T-helper 1 cell treated with Interleukin-12 subunit alpha and Interleukin-12 subunit beta and Interleukin-4 antibody, amounts not matched to agents 30 μg/mL and 1 μg/mL, for 36 hours (primary cell): Measurements from ENCODE around the gene TBC1D30.
"Not testable (repeated sequence)": the region's sequence is repeated elsewhere in the genome, so short reads cannot be mapped to it uniquely, and the experiment has no call there.

Experiments
- H3K27ac Mint-ChIP-seq: one replicate; pipeline ENCODE4 v1.8.0; 2021; ENCODE audit warnings: mild to moderate bottlenecking, mixed read lengths
- H3K27me3 Mint-ChIP-seq: one replicate; pipeline ENCODE4 v1.8.0; 2021; ENCODE audit warnings: low read depth, mixed read lengths
- H3K36me3 Mint-ChIP-seq: one replicate; pipeline ENCODE4 v1.8.0; 2021; ENCODE audit warnings: low read depth, mixed read lengths
- H3K4me1 Mint-ChIP-seq: one replicate; pipeline ENCODE4 v1.8.0; 2021; ENCODE audit warnings: low read depth, mixed read lengths
- H3K4me3 Mint-ChIP-seq: one replicate; pipeline ENCODE4 v1.8.0; 2021; ENCODE audit warnings: mild to moderate bottlenecking, moderate library complexity, mixed read lengths
- H3K9me3 Mint-ChIP-seq: one replicate; pipeline ENCODE4 v1.8.0; 2021; ENCODE audit warnings: mixed read lengths

The TBC1D30 gene, protein sequence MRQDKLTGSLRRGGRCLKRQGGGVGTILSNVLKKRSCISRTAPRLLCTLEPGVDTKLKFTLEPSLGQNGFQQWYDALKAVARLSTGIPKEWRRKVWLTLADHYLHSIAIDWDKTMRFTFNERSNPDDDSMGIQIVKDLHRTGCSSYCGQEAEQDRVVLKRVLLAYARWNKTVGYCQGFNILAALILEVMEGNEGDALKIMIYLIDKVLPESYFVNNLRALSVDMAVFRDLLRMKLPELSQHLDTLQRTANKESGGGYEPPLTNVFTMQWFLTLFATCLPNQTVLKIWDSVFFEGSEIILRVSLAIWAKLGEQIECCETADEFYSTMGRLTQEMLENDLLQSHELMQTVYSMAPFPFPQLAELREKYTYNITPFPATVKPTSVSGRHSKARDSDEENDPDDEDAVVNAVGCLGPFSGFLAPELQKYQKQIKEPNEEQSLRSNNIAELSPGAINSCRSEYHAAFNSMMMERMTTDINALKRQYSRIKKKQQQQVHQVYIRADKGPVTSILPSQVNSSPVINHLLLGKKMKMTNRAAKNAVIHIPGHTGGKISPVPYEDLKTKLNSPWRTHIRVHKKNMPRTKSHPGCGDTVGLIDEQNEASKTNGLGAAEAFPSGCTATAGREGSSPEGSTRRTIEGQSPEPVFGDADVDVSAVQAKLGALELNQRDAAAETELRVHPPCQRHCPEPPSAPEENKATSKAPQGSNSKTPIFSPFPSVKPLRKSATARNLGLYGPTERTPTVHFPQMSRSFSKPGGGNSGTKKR

DNA sequence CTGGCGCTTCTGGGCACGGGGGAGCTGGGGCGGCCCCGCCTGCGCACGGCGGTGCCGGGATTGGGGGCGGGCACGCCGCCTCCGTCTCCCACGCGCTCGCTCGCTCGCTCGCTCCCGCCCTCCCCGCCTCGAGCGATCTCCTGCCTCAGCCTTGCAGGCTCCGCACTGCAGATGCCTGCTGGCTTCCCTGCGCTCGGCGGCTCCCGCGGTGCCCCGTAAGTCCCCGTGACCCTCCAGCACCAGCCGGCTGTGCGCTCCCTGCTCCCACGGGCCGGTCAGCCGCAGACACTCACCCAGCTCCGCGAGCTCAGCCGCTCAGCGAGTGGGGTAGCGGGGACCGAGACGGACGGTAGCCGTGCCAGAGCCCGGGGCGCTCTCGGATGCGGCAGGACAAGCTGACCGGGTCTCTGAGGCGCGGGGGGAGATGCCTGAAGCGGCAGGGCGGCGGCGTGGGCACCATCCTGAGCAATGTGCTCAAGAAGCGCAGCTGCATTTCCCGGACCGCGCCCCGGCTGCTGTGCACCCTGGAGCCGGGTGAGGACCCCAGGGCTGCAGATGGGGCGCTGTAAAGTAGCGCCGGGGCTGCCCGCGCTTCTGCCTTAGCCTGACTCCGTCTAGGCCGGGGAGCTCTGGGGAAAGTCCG lies at the start of gene TBC1D30:
TSS of gene TBC1D30 (plus strand) at position 148 of the 643 bp plus-strand sequence. CDS start at position 381, 233 bp downstream.
- H3K27ac Mint-ChIP-seq: no peak within 1 kb of the TSS
- peaks cover 10% of the 10 kb centered on the region for H3K4me1 Mint-ChIP-seq
- H3K27me3 Mint-ChIP-seq: peaks cover 58% of the 10 kb centered on the region
- H3K36me3 Mint-ChIP-seq: peaks cover 2% of the 10 kb centered on the region
- H3K9me3 Mint-ChIP-seq: peaks cover 4% of the 10 kb centered on the region
- peak within 1 kb of the TSS; percentile 59 for H3K4me3 Mint-ChIP-seq

DNA sequence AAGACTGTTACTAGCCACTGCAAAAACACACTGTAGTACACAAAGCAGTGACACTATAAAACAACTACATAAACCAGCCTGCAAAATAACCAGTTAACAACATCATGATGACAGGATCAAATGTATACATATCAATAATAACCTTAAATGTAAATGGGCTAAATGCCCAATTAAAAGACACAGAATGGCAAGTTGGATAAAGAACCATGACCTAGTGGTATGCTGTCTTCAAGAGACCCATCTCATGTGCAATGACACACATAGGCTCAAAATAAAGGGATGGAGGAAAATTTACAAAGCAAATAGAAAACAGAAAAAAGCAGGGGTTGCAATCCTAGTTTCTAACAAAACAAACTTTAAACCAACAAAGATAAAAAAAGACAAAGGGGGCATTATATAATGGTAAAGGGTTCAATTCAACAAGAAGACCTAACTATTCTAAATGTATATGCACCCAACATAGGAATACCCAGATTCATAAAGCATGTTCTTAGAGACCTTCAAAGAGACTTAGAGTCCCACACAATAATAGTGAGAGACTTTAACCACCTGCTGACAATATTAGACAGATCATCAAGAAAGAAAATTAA lies 49.2 kb upstream of the TBC1D30 start:
- H3K4me3 Mint-ChIP-seq, H3K36me3 Mint-ChIP-seq, H3K27ac Mint-ChIP-seq, H3K4me1 Mint-ChIP-seq: not testable (repeated sequence)
- Mint-ChIP-seq H3K9me3 (peaks cover 24% of the 10 kb centered on the region), H3K27me3 (peaks cover 68% of the 10 kb centered on the region)

DNA sequence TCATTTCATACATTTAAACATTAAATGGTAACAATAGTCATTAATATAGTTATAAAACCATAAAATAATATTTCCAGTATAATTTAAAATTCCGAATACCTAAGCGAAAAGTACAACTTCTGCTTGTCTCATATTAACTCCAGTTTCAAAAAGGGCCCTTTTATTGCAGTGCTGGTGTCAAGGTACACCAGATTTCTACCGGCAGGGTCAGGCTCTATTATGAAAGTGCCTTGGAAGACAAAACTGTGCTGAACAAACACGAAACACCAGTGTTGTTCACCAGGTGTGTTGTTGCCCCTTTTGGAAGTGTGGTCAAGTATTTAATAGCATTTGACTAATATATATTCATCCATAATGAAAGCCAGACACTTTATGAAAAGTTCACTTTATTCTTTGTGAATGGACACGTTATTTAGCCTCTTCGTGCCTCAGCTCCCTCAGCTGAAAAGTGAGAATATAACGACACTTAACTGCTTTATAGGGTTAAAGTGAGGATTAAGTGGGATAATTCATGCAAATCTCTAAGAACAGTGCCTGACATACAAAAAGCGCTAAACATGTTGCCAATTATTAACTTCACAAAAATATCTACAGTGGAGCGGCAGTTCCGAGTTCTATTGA lies 45.0 kb upstream of the TBC1D30 start:
- Mint-ChIP-seq H3K9me3 (peaks cover 15% of the 10 kb centered on the region), H3K4me3 (no peak overlapping the region), H3K27ac (no peak overlapping the region), H3K27me3 (peaks cover 86% of the 10 kb centered on the region), H3K36me3 (peaks cover 4% of the 10 kb centered on the region), H3K4me1 (peaks cover 9% of the 10 kb centered on the region)

GRCh38 chr12:64780132-64780530 lies 44.3 kb upstream of the TBC1D30 start:
- Mint-ChIP-seq H3K4me1 (peaks cover 9% of the 10 kb centered on the region), H3K27me3 (peaks cover 87% of the 10 kb centered on the region), H3K36me3 (peaks cover 4% of the 10 kb centered on the region), H3K9me3 (peaks cover 13% of the 10 kb centered on the region), H3K27ac (no peak overlapping the region), H3K4me3 (peak overlapping the region; percentile 63)

DNA sequence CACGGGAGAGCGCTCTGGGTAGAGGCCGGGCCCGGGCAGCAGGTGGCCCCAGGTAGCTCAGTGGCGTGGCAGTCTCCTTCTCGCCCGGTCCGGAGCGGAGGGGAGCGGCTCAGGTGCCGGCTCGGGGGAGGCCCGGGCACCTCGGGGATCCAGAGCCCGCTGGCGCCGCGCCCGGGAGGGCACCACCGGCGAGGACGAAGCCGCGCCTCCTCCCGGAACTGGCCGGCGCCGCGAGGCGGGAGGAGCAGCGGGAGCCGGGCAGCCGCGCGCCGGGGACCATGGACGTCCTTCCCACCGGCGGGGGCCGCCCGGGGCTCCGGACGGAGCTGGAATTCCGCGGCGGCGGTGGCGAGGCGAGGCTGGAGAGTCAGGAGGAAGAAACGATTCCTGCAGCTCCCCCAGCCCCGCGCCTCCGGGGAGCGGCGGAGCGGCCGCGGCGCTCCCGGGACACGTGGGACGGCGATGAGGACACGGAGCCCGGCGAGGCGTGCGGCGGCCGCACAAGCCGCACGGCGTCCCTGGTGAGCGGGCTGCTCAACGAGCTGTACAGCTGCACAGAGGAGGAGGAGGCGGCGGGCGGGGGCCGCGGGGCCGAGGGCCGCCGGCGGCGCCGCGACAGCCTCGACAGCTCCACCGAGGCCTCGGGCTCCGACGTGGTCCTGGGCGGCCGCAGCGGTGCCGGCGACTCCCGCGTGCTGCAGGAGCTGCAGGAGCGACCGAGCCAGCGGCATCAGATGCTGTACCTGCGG lies 43.7 kb upstream of the TBC1D30 start:
- peaks cover 9% of the 10 kb centered on the region for H3K4me1 Mint-ChIP-seq
- H3K27ac Mint-ChIP-seq: no peak overlapping the region
- H3K9me3 Mint-ChIP-seq: peaks cover 7% of the 10 kb centered on the region
- H3K4me3 Mint-ChIP-seq: peak overlapping the region; percentile 63
- peaks cover 3% of the 10 kb centered on the region for H3K36me3 Mint-ChIP-seq
- peaks cover 87% of the 10 kb centered on the region for H3K27me3 Mint-ChIP-seq

GRCh38 chr12:64781280-64782190 lies 42.9 kb upstream of the TBC1D30 start:
- H3K4me3 Mint-ChIP-seq: peak overlapping the region; percentile 79
- H3K27ac Mint-ChIP-seq: no peak overlapping the region
- peaks cover 81% of the 10 kb centered on the region for H3K27me3 Mint-ChIP-seq
- no peaks in the 10 kb centered on the region for H3K36me3 Mint-ChIP-seq
- H3K9me3 Mint-ChIP-seq: no peaks in the 10 kb centered on the region
- peaks cover 9% of the 10 kb centered on the region for H3K4me1 Mint-ChIP-seq

GRCh38 chr12:64782191-64782876 lies 42.1 kb upstream of the TBC1D30 start:
- no peaks in the 10 kb centered on the region for H3K9me3 Mint-ChIP-seq
- no peaks in the 10 kb centered on the region for H3K36me3 Mint-ChIP-seq
- peaks cover 73% of the 10 kb centered on the region for H3K27me3 Mint-ChIP-seq
- H3K27ac Mint-ChIP-seq: no peak overlapping the region
- no peak overlapping the region for H3K4me3 Mint-ChIP-seq
- H3K4me1 Mint-ChIP-seq: peaks cover 9% of the 10 kb centered on the region

GRCh38 chr12:64785838-64786237 lies 38.6 kb upstream of the TBC1D30 start:
- H3K36me3 Mint-ChIP-seq: no peaks in the 10 kb centered on the region
- no peaks in the 10 kb centered on the region for H3K9me3 Mint-ChIP-seq
- peaks cover 9% of the 10 kb centered on the region for H3K4me1 Mint-ChIP-seq
- H3K27ac Mint-ChIP-seq: no peak overlapping the region
- no peak overlapping the region for H3K4me3 Mint-ChIP-seq
- peaks cover 59% of the 10 kb centered on the region for H3K27me3 Mint-ChIP-seq

DNA sequence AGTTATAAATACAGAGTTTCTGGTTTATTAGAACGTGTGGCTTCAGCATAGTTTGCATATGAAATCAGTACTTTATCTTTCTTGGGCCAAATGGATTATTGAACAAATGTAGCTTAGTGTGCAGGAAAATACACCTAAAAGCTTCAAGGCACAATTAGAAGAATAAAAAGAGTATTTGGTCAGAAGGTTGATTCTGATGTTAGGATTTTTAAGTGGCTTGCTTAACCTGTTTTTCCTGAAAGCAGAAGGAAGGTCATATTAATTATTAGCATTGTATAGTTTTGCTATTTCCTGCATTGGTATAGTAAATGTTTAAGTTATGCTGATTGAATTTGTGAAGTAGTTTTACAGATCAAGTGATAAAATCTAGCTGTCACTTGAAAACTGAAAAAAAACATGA lies 34.3 kb upstream of the TBC1D30 start:
- no peaks in the 10 kb centered on the region for H3K36me3 Mint-ChIP-seq
- H3K4me1 Mint-ChIP-seq: no peaks in the 10 kb centered on the region
- no peaks in the 10 kb centered on the region for H3K9me3 Mint-ChIP-seq
- no peak overlapping the region for H3K4me3 Mint-ChIP-seq
- peaks cover 44% of the 10 kb centered on the region for H3K27me3 Mint-ChIP-seq
- no peak overlapping the region for H3K27ac Mint-ChIP-seq

DNA sequence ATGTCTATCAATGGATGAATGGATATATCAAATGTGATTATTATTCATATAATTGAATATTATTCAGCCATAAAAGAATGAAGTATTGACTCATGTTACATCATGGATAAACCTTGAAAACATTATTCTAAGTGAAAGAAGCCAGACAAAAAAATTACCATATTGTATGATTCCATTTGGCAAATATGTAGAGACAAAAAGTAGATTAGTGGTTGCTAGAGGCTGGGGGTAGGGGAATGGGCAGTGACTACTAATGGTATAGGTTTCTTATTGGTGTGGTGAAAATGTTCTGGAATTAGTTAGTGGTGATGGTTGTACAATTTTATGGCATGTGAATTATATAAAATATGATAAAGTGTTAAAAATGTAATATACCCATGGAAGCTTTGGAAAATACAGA lies 33.4 kb upstream of the TBC1D30 start:
- Mint-ChIP-seq H3K4me1 (no peaks in the 10 kb centered on the region), H3K27me3 (peaks cover 38% of the 10 kb centered on the region), H3K9me3 (no peaks in the 10 kb centered on the region), H3K27ac (no peak overlapping the region), H3K4me3 (no peak overlapping the region), H3K36me3 (no peaks in the 10 kb centered on the region)

DNA sequence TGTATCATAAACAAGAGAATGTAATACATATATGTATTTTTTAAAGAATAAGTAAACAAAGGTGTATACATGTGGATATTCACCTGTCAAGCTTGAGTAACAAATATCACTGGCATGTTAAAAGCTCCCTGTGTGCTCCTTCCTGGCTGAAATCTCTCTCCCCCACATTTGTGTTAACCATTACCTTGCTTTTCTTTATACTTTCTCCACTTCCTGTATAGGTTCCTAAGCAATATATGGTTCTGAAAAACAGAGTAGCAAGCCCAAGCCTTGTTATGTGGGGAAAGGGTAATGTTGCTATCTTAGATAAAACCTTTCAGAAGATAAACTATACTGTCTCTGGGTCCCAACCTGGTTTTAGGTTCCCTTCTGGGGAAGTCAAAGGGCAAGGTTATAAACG lies 32.3 kb upstream of the TBC1D30 start:
- H3K36me3 Mint-ChIP-seq: no peaks in the 10 kb centered on the region
- H3K27me3 Mint-ChIP-seq: peaks cover 41% of the 10 kb centered on the region
- H3K9me3 Mint-ChIP-seq: no peaks in the 10 kb centered on the region
- H3K4me3 Mint-ChIP-seq: no peak overlapping the region
- no peaks in the 10 kb centered on the region for H3K4me1 Mint-ChIP-seq
- H3K27ac Mint-ChIP-seq: no peak overlapping the region

DNA sequence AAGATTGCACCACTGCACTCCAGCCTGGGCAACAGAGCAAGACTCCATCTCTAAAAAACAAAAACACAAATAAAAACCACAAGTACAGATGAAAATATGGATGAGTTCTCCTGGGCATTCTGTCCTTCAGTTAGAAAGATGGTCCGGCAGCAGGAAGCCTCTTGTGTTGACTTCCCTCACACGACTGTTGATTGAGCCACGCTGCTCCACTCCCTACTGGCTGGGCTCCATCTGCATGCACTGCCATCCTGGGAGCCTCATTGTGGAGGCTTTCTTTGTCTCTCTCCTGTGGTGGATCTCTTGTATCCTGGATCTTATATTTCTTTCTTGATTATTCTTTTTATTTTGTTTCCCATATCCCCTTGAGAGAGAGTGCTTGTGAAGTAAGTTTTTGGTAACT lies 30.8 kb upstream of the TBC1D30 start:
- H3K27me3 Mint-ChIP-seq: peaks cover 45% of the 10 kb centered on the region
- no peak overlapping the region for H3K4me3 Mint-ChIP-seq
- no peaks in the 10 kb centered on the region for H3K9me3 Mint-ChIP-seq
- H3K36me3 Mint-ChIP-seq: no peaks in the 10 kb centered on the region
- no peaks in the 10 kb centered on the region for H3K4me1 Mint-ChIP-seq
- no peak overlapping the region for H3K27ac Mint-ChIP-seq
